Body of pancreas (tissue), 4 donors: ENCODE data around the gene KATNAL1.
"Not testable (repeated sequence)": the region's sequence is repeated elsewhere in the genome, so short reads cannot be mapped to it uniquely, and the experiment has no call there.

Source experiments
- CTCF ChIP-seq, 7 experiments: fragments of 450-650 bp in 4 of 7; fragments of 200-600 bp in 3 of 7; sonication (generic) in 3 of 7; IDR thresholded peaks; one replicate each; pipeline ENCODE4 v1.5.1; 2016 to 2019; ENCODE audit warnings: antibody characterized with exemption in 7 of 7
- POLR2A ChIP-seq, 3 donors: fragments of 450-650 bp; IDR thresholded peaks; one replicate each; pipeline ENCODE4 v1.6.1; 2016; ENCODE audit warnings: antibody characterized with exemption in 3 of 3, mild to moderate bottlenecking in 2 of 3

GRCh38 chr13:30259149-30259733, 48.1 kb downstream of the KATNAL1 start:
- TF ChIP-seq CTCF, POLR2A (IDR thresholded peaks at IDR 0.05): not testable (repeated sequence)
